ENCODE measurements around the gene HELZ. TPM values are rescaled to one million over a fixed set of nuclear protein-coding genes. Genes with fewer than 3 reads are reported as not detected.
"Not testable (repeated sequence)": the region's sequence is repeated elsewhere in the genome, so short reads cannot be mapped to it uniquely, and the experiment has no call there.

The HELZ gene
- total and polyA plus RNA-seq, 2 donors (not counting 1 experiment from before 2014, with no cell fraction given): 10.4 to 97.8 TPM

DNA sequence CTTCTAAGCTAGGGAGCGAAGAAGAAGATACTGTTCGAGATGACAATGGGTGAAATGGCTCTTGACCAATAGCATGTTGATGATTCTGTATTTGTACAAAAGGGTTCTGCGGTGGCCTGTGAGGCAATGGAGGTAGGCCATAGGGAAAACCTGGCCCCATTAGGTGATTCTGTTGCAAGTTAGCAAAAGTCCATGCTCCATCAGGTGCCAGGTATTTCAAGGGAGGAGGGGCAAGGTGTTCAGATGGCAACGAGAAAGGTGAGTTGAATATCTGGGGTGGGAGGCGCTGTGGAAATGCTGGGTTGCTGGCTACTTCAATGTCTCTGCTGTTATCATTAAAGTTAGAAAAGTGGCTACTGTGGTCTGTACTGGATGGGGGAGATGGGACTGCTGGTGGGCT is 137.8 kb downstream of the HELZ start:
- H3K27ac Mint-ChIP-seq: no peak overlapping the region
- Histone ChIP-seq H3K9ac (ENCODE audit: low read length) (no peak overlapping the region), H3K4me1 (ENCODE audit: control insufficient read depth in 2 of 2, insufficient read depth in 2 of 2, low read length in 2 of 2) (no peaks in the 10 kb centered on the region), H3K4me3 (ENCODE audit: control extremely low read depth in 1 of 5, extremely low read depth in 1 of 5, insufficient read depth in 1 of 5, low read depth in 2 of 5, low read length in 4 of 5) (no peak overlapping the region), H3K36me3 (replicated peaks in 1 of 2; ENCODE audit: control extremely low read depth in 1 of 2, control insufficient read depth in 1 of 2, extremely low read depth in 1 of 2, insufficient read depth in 2 of 2, low read length in 1 of 2) (peaks cover 14 to 53% of the 10 kb centered on the region in 2 experiments), H3K4me2 (replicated peaks; ENCODE audit: low read depth, low read length, poor library complexity, severe bottlenecking) (no peak overlapping the region), H3K27me3 (replicated peaks in 1 of 4; ENCODE audit: control extremely low read depth in 1 of 4, control insufficient read depth in 3 of 4, insufficient read depth in 4 of 4, low read length in 3 of 4) (no peaks in the 10 kb centered on the region), H4K20me1 (ENCODE audit: control insufficient read depth, insufficient read depth, low read length, poor library complexity, severe bottlenecking) (no peaks in the 10 kb centered on the region), H3K9me3 (ENCODE audit: control extremely low read depth in 1 of 3, control insufficient read depth in 2 of 3, insufficient read depth in 1 of 3, low read length in 2 of 3) (no peaks in the 10 kb centered on the region), H2AFZ (ENCODE audit: insufficient read depth, low read depth, low read length, poor library complexity, severe bottlenecking) (no peak overlapping the region), H3K27ac (ENCODE audit: low read length in 2 of 2) (no peak overlapping the region), H3K79me2 (ENCODE audit: control insufficient read depth, insufficient read depth, low read length) (peaks cover 15% of the 10 kb centered on the region)
- ChIA-PET POLR2A (no interaction called here), CTCF (interaction anchor here (1.1 kb wide), 1 partner anchor 13 kb away, joined by 3 read pairs; no protein-coding TSS in a partner anchor)
- intact Hi-C loops (cut with micrococcal nuclease): no loop called here
- WGBS (ENCODE audit: insufficient coverage): 95% methylated on average over 5 of the region's 5 CpGs
- ATAC-seq (ENCODE audit: low read depth): no peak
- no peaks in the 10 kb centered on the region for H3K27me3 Mint-ChIP-seq
- no peak overlapping the region for H3K4me3 Mint-ChIP-seq
- DNase-seq: no peak
- H3K4me1 Mint-ChIP-seq: peaks cover 4% of the 10 kb centered on the region
- TF ChIP-seq, protein P1, sequence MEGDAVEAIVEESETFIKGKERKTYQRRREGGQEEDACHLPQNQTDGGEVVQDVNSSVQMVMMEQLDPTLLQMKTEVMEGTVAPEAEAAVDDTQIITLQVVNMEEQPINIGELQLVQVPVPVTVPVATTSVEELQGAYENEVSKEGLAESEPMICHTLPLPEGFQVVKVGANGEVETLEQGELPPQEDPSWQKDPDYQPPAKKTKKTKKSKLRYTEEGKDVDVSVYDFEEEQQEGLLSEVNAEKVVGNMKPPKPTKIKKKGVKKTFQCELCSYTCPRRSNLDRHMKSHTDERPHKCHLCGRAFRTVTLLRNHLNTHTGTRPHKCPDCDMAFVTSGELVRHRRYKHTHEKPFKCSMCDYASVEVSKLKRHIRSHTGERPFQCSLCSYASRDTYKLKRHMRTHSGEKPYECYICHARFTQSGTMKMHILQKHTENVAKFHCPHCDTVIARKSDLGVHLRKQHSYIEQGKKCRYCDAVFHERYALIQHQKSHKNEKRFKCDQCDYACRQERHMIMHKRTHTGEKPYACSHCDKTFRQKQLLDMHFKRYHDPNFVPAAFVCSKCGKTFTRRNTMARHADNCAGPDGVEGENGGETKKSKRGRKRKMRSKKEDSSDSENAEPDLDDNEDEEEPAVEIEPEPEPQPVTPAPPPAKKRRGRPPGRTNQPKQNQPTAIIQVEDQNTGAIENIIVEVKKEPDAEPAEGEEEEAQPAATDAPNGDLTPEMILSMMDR (IDR thresholded peaks at IDR 0.05): no peak
- TF ChIP-seq EZH2 (IDR thresholded peaks at IDR 0.05; ENCODE audit: borderline replicate concordance, insufficient read depth, low read depth, low read length, poor library complexity, severe bottlenecking): no peak
- no peaks in the 10 kb centered on the region for H3K9me3 Mint-ChIP-seq (ENCODE audit: insufficient read depth)

DNA sequence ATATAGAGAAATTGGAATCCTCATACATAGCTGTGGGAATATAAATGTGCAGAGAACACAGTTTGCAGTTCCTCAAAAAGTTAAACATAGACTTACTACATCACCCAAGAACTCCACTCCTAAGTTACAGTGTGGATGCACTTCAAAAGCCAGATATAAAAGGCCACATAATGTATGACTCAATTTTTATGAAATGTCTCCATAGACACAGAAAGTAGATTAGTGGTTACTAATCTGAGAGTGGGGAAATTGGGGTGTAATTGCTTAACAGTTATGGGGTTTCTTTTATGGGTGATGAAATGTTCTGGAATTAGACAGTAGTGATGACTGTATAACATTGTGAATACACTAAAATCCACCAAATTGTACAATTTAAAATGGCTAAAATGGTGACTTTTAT is 139.8 kb downstream of the HELZ start:
- H3K4me1 ChIP-seq (ENCODE audit: control insufficient read depth in 2 of 2, insufficient read depth in 2 of 2, low read length in 2 of 2): no peaks in the 10 kb centered on the region
- no peak for DNase-seq
- Mint-ChIP-seq H3K4me3 (no peak overlapping the region), H3K27me3 (no peaks in the 10 kb centered on the region), H3K4me1 (peaks cover 4% of the 10 kb centered on the region), H3K27ac (no peak overlapping the region), H3K9me3 (ENCODE audit: insufficient read depth) (no peaks in the 10 kb centered on the region)
- peaks cover 14 to 35% of the 10 kb centered on the region in 2 experiments for H3K36me3 ChIP-seq (replicated peaks in 1 of 2; ENCODE audit: control extremely low read depth in 1 of 2, control insufficient read depth in 1 of 2, extremely low read depth in 1 of 2, insufficient read depth in 2 of 2, low read length in 1 of 2)
- H4K20me1 ChIP-seq (ENCODE audit: control insufficient read depth, insufficient read depth, low read length, poor library complexity, severe bottlenecking): no peaks in the 10 kb centered on the region
- TF ChIP-seq, protein P1 (IDR thresholded peaks at IDR 0.05): no peak
- no peak overlapping the region for H2AFZ ChIP-seq (ENCODE audit: insufficient read depth, low read depth, low read length, poor library complexity, severe bottlenecking)
- H3K9ac ChIP-seq (ENCODE audit: low read length): no peak overlapping the region
- intact Hi-C loops (cut with micrococcal nuclease): no loop called here
- H3K27ac ChIP-seq (ENCODE audit: low read length in 2 of 2): no peak overlapping the region
- no peak overlapping the region for H3K4me3 ChIP-seq (ENCODE audit: control extremely low read depth in 1 of 5, extremely low read depth in 1 of 5, insufficient read depth in 1 of 5, low read depth in 2 of 5, low read length in 4 of 5)
- H3K4me2 ChIP-seq (replicated peaks; ENCODE audit: low read depth, low read length, poor library complexity, severe bottlenecking): no peak overlapping the region
- CTCF ChIA-PET: no interaction called here
- peaks cover 24% of the 10 kb centered on the region for H3K79me2 ChIP-seq (ENCODE audit: control insufficient read depth, insufficient read depth, low read length)
- no peaks in the 10 kb centered on the region for H3K9me3 ChIP-seq (ENCODE audit: control extremely low read depth in 1 of 3, control insufficient read depth in 2 of 3, insufficient read depth in 1 of 3, low read length in 2 of 3)
- POLR2A ChIA-PET: interaction anchor here (0.6 kb wide), 1 partner anchor 13 kb away, joined by 5 read pairs; no protein-coding TSS in a partner anchor
- no peak for ATAC-seq (ENCODE audit: low read depth)
- H3K27me3 ChIP-seq (replicated peaks in 1 of 4; ENCODE audit: control extremely low read depth in 1 of 4, control insufficient read depth in 3 of 4, insufficient read depth in 4 of 4, low read length in 3 of 4): no peaks in the 10 kb centered on the region

- H2AFZ ChIP-seq (ENCODE audit: insufficient read depth, low read depth, low read length, poor library complexity, severe bottlenecking); H3K4me3 ChIP-seq (ENCODE audit: control extremely low read depth in 1 of 5, extremely low read depth in 1 of 5, insufficient read depth in 1 of 5, low read depth in 2 of 5, low read length in 4 of 5); H3K4me2 ChIP-seq (replicated peaks; ENCODE audit: low read depth, low read length, poor library complexity, severe bottlenecking); H4K20me1 ChIP-seq (ENCODE audit: control insufficient read depth, insufficient read depth, low read length, poor library complexity, severe bottlenecking); H3K4me1 ChIP-seq (ENCODE audit: control insufficient read depth in 2 of 2, insufficient read depth in 2 of 2, low read length in 2 of 2); ATAC-seq (ENCODE audit: low read depth); H3K9me3 ChIP-seq (ENCODE audit: control extremely low read depth in 1 of 3, control insufficient read depth in 2 of 3, insufficient read depth in 1 of 3, low read length in 2 of 3); H3K9ac ChIP-seq (ENCODE audit: low read length); H3K27ac Mint-ChIP-seq; intact Hi-C loops (cut with micrococcal nuclease); DNase-seq; H3K27me3 Mint-ChIP-seq; CTCF ChIA-PET; H3K4me1 Mint-ChIP-seq; H3K27ac ChIP-seq (ENCODE audit: low read length in 2 of 2); H3K27me3 ChIP-seq (replicated peaks in 1 of 4; ENCODE audit: control extremely low read depth in 1 of 4, control insufficient read depth in 3 of 4, insufficient read depth in 4 of 4, low read length in 3 of 4); H3K4me3 Mint-ChIP-seq; H3K9me3 Mint-ChIP-seq (ENCODE audit: insufficient read depth): not testable (repeated sequence)
- Histone ChIP-seq H3K36me3 (replicated peaks in 1 of 2; ENCODE audit: control extremely low read depth in 1 of 2, control insufficient read depth in 1 of 2, extremely low read depth in 1 of 2, insufficient read depth in 2 of 2, low read length in 1 of 2) (peaks cover 14 to 34% of the 10 kb centered on the region in 2 experiments), H3K79me2 (ENCODE audit: control insufficient read depth, insufficient read depth, low read length) (peaks cover 24% of the 10 kb centered on the region)
- WGBS (ENCODE audit: insufficient coverage): 97% methylated on average over 4 of the region's 7 CpGs
- POLR2A ChIA-PET: interaction anchor here (0.6 kb wide), 1 partner anchor 13 kb away, joined by 5 read pairs; no protein-coding TSS in a partner anchor
These were observed 140.4 kb downstream of the HELZ start for GRCh38 chr17:67104641-67105040.

Data from B cell (primary cell).